MM.1S (cell line): ENCODE results near the gene TTC28.
"Not testable (repeated sequence)": the region's sequence is repeated elsewhere in the genome, so short reads cannot be mapped to it uniquely, and the experiment has no call there.

Experiments used
- DNase-seq: peaks from one replicate; pipeline ENCODE4 v3.0.0-alpha.2; 2015
- H2AFZ ChIP-seq: fragments of 300-600 bp; sonication (generic); 2 replicates; pipeline ENCODE4 v1.6.0; 2016; ENCODE audit warnings: antibody characterized with exemption, low read length
- H3F3A ChIP-seq: fragments of 300-600 bp; sonication (generic); 2 replicates; pipeline ENCODE4 v1.6.1; 2016; ENCODE audit warnings: mild to moderate bottlenecking, antibody characterized with exemption, low read length, moderate library complexity, mixed read lengths; ENCODE audit not compliant: insufficient read depth
- H3K27ac ChIP-seq: fragments of 300-600 bp; sonication (generic); 2 replicates; pipeline ENCODE4 v1.5.1; 2016; ENCODE audit warnings: mild to moderate bottlenecking, low read length
- H3K27me3 ChIP-seq: fragments of 300-600 bp; sonication (generic); replicated peaks from 2 replicates; pipeline ENCODE4 v1.6.0; 2016; ENCODE audit warnings: low read length; ENCODE audit not compliant: insufficient read depth
- H3K36me3 ChIP-seq: fragments of 300-600 bp; sonication (generic); replicated peaks from 2 replicates; pipeline ENCODE4 v1.6.1; 2016; ENCODE audit warnings: mild to moderate bottlenecking, low read length, mixed read lengths; ENCODE audit not compliant: insufficient read depth
- H3K4me1 ChIP-seq: fragments of 300-600 bp; sonication (generic); 2 replicates; pipeline ENCODE4 v1.6.1; 2016; ENCODE audit warnings: low read length, mixed read lengths
- H3K4me2 ChIP-seq: fragments of 300-600 bp; sonication (generic); 2 replicates; pipeline ENCODE4 v1.6.0; 2016; ENCODE audit warnings: low read depth, low read length
- H3K4me3 ChIP-seq: fragments of 300-600 bp; sonication (generic); 2 replicates; pipeline ENCODE4 v1.5.1; 2016; ENCODE audit warnings: low read length, mixed read lengths
- H3K79me2 ChIP-seq: fragments of 300-600 bp; sonication (generic); 2 replicates; pipeline ENCODE4 v1.6.1; 2016; ENCODE audit warnings: mixed run types, low read length, mixed read lengths
- H3K9ac ChIP-seq: fragments of 300-600 bp; sonication (generic); 2 replicates; pipeline ENCODE4 v1.6.1; 2016; ENCODE audit warnings: low read length, mixed read lengths
- H3K9me2 ChIP-seq: fragments of 300-600 bp; sonication (generic); replicated peaks from 2 replicates; pipeline ENCODE4 v1.6.1; 2016; ENCODE audit warnings: mild to moderate bottlenecking, low read length, mixed read lengths; ENCODE audit not compliant: insufficient read depth
- H3K9me3 ChIP-seq: fragments of 300-600 bp; sonication (generic); replicated peaks from 2 replicates; pipeline ENCODE4 v1.6.1; 2016; ENCODE audit warnings: mild to moderate bottlenecking, low read length, mixed read lengths; ENCODE audit not compliant: insufficient read depth
- H4K20me1 ChIP-seq: fragments of 300-600 bp; sonication (generic); 2 replicates; pipeline ENCODE4 v1.6.1; 2016; ENCODE audit warnings: mild to moderate bottlenecking, low read length, moderate library complexity, mixed read lengths; ENCODE audit not compliant: insufficient read depth
- EZH2 ChIP-seq: fragments of 300-600 bp; sonication (generic); optimal IDR thresholded peaks from 2 replicates; pipeline ENCODE3; 2017; ENCODE audit warnings: low read depth, mild to moderate bottlenecking, antibody characterized with exemption, low read length, mixed read lengths
- EZH2phosphoT487 ChIP-seq: fragments of 300-600 bp; sonication (generic); IDR thresholded peaks from 2 replicates; pipeline ENCODE4 v1.6.1; 2018; ENCODE audit warnings: antibody characterized with exemption, low read length
- TF ChIP-seq, protein P1 (sequence below): fragments of 300-600 bp; sonication (generic); IDR thresholded peaks from 2 replicates; pipeline ENCODE4 v1.5.1; 2016; ENCODE audit warnings: antibody characterized with exemption, low read length, mixed read lengths

The TTC28 gene

DNA sequence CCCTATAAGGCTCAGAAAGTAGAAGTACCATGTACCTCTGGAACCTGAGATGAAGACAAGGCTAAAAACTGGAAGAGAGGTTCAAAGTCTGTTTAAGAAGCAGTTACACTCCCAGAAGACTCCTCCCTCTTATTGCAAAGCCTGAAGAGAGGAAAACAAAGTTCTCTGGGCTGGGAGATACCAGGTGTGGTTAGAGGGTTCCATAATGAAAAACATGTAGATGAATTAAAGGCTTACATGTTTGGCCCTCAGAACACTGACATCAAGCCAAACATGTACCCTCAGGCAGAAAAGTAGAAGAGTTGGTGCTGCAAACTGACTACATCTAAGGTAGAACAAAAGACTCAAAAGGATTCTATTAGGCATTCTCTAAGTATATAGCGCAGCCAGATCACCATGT lies 205.3 kb downstream of the TTC28 start:
- Histone ChIP-seq H3F3A (no peaks in the 10 kb centered on the region), H3K79me2 (no peaks in the 10 kb centered on the region), H3K27me3 (no peaks in the 10 kb centered on the region), H4K20me1 (no peaks in the 10 kb centered on the region), H2AFZ (no peak overlapping the region), H3K9me2 (no peaks in the 10 kb centered on the region), H3K4me1 (no peaks in the 10 kb centered on the region), H3K4me2 (no peak overlapping the region), H3K4me3 (no peak overlapping the region), H3K27ac (no peak overlapping the region), H3K9ac (no peak overlapping the region), H3K36me3 (no peaks in the 10 kb centered on the region), H3K9me3 (no peaks in the 10 kb centered on the region)
- TF ChIP-seq EZH2: no peak
- TF ChIP-seq, protein P1, sequence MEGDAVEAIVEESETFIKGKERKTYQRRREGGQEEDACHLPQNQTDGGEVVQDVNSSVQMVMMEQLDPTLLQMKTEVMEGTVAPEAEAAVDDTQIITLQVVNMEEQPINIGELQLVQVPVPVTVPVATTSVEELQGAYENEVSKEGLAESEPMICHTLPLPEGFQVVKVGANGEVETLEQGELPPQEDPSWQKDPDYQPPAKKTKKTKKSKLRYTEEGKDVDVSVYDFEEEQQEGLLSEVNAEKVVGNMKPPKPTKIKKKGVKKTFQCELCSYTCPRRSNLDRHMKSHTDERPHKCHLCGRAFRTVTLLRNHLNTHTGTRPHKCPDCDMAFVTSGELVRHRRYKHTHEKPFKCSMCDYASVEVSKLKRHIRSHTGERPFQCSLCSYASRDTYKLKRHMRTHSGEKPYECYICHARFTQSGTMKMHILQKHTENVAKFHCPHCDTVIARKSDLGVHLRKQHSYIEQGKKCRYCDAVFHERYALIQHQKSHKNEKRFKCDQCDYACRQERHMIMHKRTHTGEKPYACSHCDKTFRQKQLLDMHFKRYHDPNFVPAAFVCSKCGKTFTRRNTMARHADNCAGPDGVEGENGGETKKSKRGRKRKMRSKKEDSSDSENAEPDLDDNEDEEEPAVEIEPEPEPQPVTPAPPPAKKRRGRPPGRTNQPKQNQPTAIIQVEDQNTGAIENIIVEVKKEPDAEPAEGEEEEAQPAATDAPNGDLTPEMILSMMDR: no peak
- DNase-seq: no peak

DNA sequence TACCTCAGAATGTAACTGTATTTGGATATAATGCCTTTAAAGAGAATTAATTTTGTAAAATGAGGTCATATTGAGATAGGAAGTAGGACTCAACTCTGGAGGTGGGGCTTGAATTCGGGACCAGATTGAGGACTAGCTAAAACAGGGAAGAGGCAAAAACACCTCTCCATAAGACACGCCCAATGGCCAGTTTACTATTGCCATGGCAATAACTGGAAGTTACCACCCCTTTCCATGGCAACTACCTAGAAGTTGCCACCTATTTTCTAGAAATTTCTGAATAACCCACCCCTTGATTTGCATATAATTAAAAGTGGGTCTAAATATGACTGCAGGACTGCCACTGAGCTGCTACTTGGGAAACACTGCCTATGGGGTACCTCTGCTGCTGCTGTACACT lies 206.4 kb downstream of the TTC28 start:
- no peak for DNase-seq
- no peak overlapping the region for H3K9ac ChIP-seq
- no peaks in the 10 kb centered on the region for H3K79me2 ChIP-seq
- no peak overlapping the region for H3K27ac ChIP-seq
- no peaks in the 10 kb centered on the region for H3K4me1 ChIP-seq
- no peak overlapping the region for H3K4me3 ChIP-seq
- no peaks in the 10 kb centered on the region for H4K20me1 ChIP-seq
- no peaks in the 10 kb centered on the region for H3K27me3 ChIP-seq
- no peak overlapping the region for H3K4me2 ChIP-seq
- no peaks in the 10 kb centered on the region for H3K9me3 ChIP-seq
- H3K9me2 ChIP-seq: no peaks in the 10 kb centered on the region
- no peaks in the 10 kb centered on the region for H3F3A ChIP-seq
- no peak for TF ChIP-seq EZH2phosphoT487
- TF ChIP-seq, protein P1: no peak
- TF ChIP-seq EZH2: no peak
- H3K36me3 ChIP-seq: no peaks in the 10 kb centered on the region
- no peak overlapping the region for H2AFZ ChIP-seq

DNA sequence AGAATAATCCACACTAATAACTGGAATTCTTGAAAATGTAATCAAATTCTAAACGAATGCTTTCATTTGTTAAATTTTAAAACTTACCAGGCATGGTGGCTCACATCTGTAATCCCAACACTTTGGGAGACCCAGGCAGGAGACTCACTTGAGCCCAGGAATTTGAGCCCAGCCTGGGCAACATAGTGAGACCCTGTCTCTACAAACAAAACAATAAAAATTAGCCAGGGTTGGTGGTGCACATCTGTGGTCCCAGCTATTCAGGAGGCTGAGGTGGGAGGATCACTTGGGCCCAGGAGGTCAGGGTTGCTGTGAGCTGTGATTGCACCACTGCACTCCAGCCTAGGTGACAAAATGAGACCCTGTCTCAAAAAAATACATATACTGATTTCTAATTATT lies 212.6 kb downstream of the TTC28 start:
- not testable (repeated sequence) for H3K9me2 ChIP-seq, H3K79me2 ChIP-seq, H3K27me3 ChIP-seq, H3K4me1 ChIP-seq, H4K20me1 ChIP-seq, H3K4me3 ChIP-seq, H3K4me2 ChIP-seq, H3K9ac ChIP-seq, H3F3A ChIP-seq, H3K27ac ChIP-seq, H3K36me3 ChIP-seq, DNase-seq, H2AFZ ChIP-seq, H3K9me3 ChIP-seq

DNA sequence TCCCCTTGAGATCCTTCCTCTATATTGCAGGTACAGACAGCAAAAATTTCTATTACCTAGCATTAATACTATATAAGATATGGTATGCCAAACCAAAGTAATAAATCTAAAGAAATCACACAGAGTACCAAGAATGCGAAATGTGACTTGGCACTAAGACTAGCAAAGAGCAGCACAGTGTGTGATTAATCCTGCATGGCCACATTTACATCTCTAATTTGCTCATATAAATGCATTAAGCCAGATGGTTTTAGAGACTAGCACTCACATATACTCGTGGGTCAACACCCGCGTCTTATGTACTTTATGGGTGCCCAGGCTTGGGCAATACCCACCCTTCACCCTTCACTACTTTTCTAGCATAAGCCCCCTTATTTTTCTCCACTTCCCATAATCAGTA lies 213.2 kb downstream of the TTC28 start:
- no peaks in the 10 kb centered on the region for H3K9me3 ChIP-seq
- H2AFZ ChIP-seq: no peak overlapping the region
- TF ChIP-seq, protein P1: no peak
- TF ChIP-seq EZH2phosphoT487 (no peak), EZH2 (no peak)
- H4K20me1 ChIP-seq: no peaks in the 10 kb centered on the region
- no peak overlapping the region for H3K27ac ChIP-seq
- H3K36me3 ChIP-seq: no peaks in the 10 kb centered on the region
- H3K4me3 ChIP-seq: no peak overlapping the region
- no peaks in the 10 kb centered on the region for H3K4me1 ChIP-seq
- no peaks in the 10 kb centered on the region for H3K79me2 ChIP-seq
- H3F3A ChIP-seq: no peaks in the 10 kb centered on the region
- no peak for DNase-seq
- H3K4me2 ChIP-seq: no peak overlapping the region
- H3K27me3 ChIP-seq: no peaks in the 10 kb centered on the region
- no peak overlapping the region for H3K9ac ChIP-seq
- no peaks in the 10 kb centered on the region for H3K9me2 ChIP-seq
